T-helper 2 cell treated with Interferon-gamma antibody and Interleukin-4, amounts not matched to agents 5 μg/mL and 100 μg/mL, for 36 hours (primary cell): ENCODE data around the gene SERPINA12.

Source experiments
- DNase-seq: peaks from one replicate; pipeline ENCODE4 v3.0.0; 2021; ENCODE audit warnings: low spot score
- H3K27ac Mint-ChIP-seq: one replicate; pipeline ENCODE4 v1.8.0; 2021; ENCODE audit warnings: mild to moderate bottlenecking, mixed read lengths
- H3K27me3 Mint-ChIP-seq: one replicate; pipeline ENCODE4 v1.8.0; 2021; ENCODE audit warnings: low read depth, mixed read lengths
- H3K36me3 Mint-ChIP-seq: one replicate; pipeline ENCODE4 v1.8.0; 2021; ENCODE audit warnings: low read depth, mixed read lengths
- H3K4me1 Mint-ChIP-seq: one replicate; pipeline ENCODE4 v1.8.0; 2021; ENCODE audit warnings: low read depth, mixed read lengths
- H3K4me3 Mint-ChIP-seq: one replicate; pipeline ENCODE4 v1.8.0; 2022; ENCODE audit warnings: mild to moderate bottlenecking, moderate library complexity, mixed read lengths
- H3K9me3 Mint-ChIP-seq: one replicate; pipeline ENCODE4 v1.8.0; 2021; ENCODE audit warnings: mixed read lengths

The SERPINA12 gene

DNA sequence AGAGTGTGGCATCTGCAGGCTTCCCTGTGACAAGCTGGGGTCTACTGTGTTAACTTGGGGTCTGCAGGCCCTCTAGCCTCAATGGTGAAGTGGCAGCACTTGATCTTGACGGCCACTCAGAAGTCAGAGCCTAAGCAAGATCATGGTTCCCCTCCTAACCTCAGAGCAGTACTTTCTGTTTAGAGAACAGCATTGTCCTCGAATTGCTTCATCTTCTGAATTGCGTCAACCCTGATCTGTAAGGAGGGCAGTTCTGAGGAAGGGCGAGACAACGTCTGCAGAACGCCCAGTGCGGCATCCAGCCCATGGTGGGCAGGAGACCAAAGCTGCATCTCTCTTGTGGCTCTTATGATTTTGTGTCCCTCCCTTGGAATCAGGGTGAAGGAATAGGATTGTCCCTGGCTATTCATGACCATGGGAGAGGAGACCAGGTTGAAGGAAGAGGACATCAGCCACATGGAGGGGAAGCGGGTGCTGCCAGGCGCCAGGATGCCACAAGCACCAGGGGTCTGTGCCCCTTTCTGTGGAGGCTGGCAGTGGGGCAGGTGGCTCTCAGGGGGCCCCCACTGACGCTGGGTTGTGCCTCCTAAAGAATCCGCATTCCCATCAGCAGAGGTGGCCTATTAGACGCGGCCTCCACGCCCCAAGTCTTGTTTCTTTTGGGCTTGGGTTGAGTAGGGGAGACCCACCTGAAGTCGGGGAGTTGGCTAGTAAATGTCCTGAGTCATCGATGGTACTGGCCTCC is 35.4 kb downstream of the SERPINA12 start:
- H3K4me3 Mint-ChIP-seq, result no peak overlapping the region
- H3K36me3 Mint-ChIP-seq, result no peaks in the 10 kb centered on the region
- peaks cover 4% of the 10 kb centered on the region for H3K27me3 Mint-ChIP-seq
- H3K9me3 Mint-ChIP-seq, result peaks cover 11% of the 10 kb centered on the region
- H3K27ac Mint-ChIP-seq, result no peak overlapping the region
- no peak for DNase-seq
- H3K4me1 Mint-ChIP-seq, result no peaks in the 10 kb centered on the region

DNA sequence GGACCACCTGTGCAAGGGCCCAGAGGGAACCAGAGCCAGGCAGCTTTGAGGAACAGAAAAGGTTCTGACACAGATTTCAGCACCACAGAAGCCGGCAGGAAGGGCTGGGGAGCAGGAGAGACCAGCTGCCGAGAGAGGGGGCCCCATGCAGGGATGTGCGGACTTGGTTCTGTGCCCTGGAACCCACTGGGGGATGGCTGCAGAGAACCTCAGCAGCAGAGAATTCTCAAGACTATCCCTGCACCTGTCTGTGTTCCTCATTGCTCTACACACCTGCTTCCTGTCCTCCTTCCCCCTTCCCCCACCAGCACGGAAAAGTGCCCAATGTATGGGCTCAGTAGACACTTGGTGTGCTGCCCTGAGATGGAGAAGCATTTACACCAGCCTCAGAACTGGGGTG is 36.4 kb downstream of the SERPINA12 start:
- H3K4me1 Mint-ChIP-seq, result no peaks in the 10 kb centered on the region
- H3K9me3 Mint-ChIP-seq, result peaks cover under 1% of the 10 kb centered on the region
- no peak for DNase-seq
- H3K27me3 Mint-ChIP-seq, result peaks cover 2% of the 10 kb centered on the region
- H3K27ac Mint-ChIP-seq, result no peak overlapping the region
- no peak overlapping the region for H3K4me3 Mint-ChIP-seq
- H3K36me3 Mint-ChIP-seq, result no peaks in the 10 kb centered on the region

DNA sequence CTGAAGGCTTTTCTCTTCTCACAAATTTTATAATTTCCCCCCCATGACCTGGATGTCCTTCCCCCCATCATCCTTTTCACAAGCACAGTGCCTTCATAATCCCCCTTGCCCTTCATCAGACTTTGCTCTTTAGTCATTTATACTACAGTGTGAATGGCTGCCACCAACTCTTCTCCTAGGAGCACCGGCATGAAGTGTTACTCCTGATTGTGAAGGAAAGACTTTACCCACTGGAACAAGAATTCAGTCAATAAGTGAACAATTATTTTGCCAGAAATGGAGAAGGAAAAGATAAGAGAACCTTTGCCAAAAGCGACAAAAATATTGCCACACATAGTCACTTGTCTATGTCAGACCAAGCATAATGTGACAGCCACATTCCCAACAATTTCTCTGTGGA is 38.2 kb downstream of the SERPINA12 start:
- no peaks in the 10 kb centered on the region for H3K36me3 Mint-ChIP-seq
- no peak for DNase-seq

DNA sequence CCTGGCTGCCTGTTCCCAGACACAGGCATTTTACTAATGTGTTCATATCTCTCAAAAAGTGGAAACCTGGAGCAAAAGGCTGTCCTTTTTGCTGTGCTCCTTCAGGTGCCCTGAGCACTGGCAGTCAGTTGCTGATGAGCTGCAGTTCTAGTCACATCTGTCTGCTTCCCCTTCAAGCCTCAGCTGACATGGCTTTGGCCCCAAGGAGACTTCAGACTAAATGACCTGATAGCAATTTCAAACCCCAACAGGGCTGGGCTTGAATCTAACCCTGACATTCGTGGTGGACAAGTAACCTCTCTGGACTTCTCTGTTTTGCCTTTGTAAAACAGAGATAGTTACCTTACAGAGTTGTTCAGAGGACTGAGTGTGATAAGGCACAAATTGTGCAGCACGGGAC is 39.0 kb downstream of the SERPINA12 start:
- H3K27me3 Mint-ChIP-seq, result peaks cover 4% of the 10 kb centered on the region
- no peak overlapping the region for H3K27ac Mint-ChIP-seq
- DNase-seq, result no peak
- H3K9me3 Mint-ChIP-seq, result no peaks in the 10 kb centered on the region
- H3K4me1 Mint-ChIP-seq, result no peaks in the 10 kb centered on the region
- no peak overlapping the region for H3K4me3 Mint-ChIP-seq
- no peaks in the 10 kb centered on the region for H3K36me3 Mint-ChIP-seq

More for the DNA sequence above, 38.2 kb downstream of the SERPINA12 start:
- H3K4me1 Mint-ChIP-seq, result no peaks in the 10 kb centered on the region
- H3K27ac Mint-ChIP-seq, result no peak overlapping the region
- no peaks in the 10 kb centered on the region for H3K9me3 Mint-ChIP-seq
- no peak overlapping the region for H3K4me3 Mint-ChIP-seq
- peaks cover 4% of the 10 kb centered on the region for H3K27me3 Mint-ChIP-seq

DNA sequence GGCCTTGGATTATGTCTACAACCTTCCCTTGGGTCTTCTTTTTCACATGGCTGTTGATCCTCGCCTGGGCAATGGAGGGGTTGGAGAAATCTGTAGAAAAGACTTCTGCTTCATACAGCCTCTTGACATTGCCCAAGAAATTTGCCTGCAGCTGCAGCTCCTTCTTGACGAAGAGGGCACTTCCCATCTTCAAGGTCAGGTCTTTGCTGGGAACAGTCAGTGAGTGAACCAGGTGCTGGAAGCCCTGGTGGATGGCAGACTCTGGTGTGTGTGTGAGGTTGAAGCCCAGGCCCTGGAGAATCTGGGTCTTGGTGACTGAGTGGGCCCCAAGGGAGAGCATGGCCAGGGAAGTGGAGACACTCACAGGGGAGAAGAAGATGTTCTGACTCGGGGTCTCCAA is 40.0 kb downstream of the SERPINA12 start:
- no peaks in the 10 kb centered on the region for H3K4me1 Mint-ChIP-seq

DNA sequence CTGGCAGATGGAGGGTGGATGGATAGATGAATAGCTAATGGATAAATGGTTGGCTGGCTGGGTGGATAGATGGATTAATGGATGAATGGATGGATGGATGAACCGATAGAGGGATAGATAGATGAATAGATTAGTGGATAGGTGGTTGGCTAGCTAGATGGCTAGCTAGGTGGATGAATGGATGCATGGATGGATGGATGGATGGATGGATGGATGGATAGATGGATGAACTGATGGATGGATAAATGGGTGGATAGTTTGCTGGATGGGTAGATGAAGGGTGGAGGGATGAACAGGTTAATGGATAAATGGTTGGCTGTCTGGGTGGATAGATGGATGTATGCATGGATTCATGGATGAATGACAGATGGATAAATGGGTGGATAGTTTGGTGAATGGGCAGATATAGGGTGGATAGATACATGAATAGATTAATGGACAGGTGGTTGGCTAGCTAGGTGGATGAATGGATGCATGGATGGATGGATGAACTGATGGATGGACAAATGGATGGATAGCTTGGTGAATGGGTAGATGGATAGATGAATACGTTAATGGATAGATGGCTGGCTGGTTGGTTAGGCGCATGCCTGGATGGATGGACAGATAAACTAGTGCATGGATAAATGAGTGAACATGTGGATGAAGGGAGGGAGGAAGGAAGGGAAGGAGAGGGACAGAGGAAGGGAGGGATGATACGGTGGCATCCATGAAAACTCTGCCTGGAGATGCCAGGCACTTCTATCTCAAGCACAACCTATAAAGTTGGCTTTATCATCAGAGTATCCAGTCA is 41.3 kb downstream of the SERPINA12 start:
- DNase-seq, result no peak
- Mint-ChIP-seq H3K4me3 (no peak overlapping the region), H3K27me3 (peaks cover 4% of the 10 kb centered on the region), H3K36me3 (no peaks in the 10 kb centered on the region), H3K27ac (no peak overlapping the region), H3K4me1 (no peaks in the 10 kb centered on the region), H3K9me3 (no peaks in the 10 kb centered on the region)

More for the DNA sequence above, 40.0 kb downstream of the SERPINA12 start:
- H3K9me3 Mint-ChIP-seq, result no peaks in the 10 kb centered on the region
- peaks cover 4% of the 10 kb centered on the region for H3K27me3 Mint-ChIP-seq
- H3K27ac Mint-ChIP-seq, result no peak overlapping the region
- no peak overlapping the region for H3K4me3 Mint-ChIP-seq
- H3K36me3 Mint-ChIP-seq, result no peaks in the 10 kb centered on the region
- DNase-seq, result no peak

DNA sequence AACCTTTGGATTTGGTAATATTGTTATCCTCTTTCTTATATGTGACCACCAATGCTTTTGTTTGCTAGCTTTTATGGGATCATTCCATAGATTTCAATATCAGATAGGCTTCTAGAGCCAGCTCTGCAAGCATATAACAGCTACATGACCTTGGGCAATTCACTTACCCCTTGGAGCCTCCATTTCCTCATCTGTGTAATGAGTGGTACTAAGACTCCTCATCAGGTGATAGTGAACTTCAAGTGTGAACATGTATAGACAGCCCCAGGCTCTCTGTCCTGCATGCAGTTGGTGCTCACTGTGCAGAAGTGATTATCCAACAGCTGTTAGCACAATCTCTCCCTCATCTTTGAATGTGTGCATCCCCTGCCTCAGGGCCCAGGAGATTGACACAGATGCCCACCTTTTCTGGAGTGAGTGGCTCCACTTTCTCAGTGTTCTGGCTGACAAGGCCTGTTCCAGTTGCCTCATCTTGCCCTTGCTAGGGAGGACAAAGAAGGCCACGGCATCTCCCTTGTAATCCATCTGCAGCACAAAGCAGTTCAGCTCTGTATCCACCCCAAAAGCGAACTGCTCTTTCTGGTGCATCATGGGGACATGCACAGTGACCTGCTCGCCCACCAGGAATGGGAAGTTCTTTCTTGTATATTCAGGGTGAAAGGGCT is 42.4 kb downstream of the SERPINA12 start:
- no peak for DNase-seq
- H3K27ac Mint-ChIP-seq, result no peak overlapping the region
- H3K4me1 Mint-ChIP-seq, result no peaks in the 10 kb centered on the region
- no peaks in the 10 kb centered on the region for H3K36me3 Mint-ChIP-seq
- no peaks in the 10 kb centered on the region for H3K9me3 Mint-ChIP-seq
- no peak overlapping the region for H3K4me3 Mint-ChIP-seq
- H3K27me3 Mint-ChIP-seq, result peaks cover 4% of the 10 kb centered on the region

DNA sequence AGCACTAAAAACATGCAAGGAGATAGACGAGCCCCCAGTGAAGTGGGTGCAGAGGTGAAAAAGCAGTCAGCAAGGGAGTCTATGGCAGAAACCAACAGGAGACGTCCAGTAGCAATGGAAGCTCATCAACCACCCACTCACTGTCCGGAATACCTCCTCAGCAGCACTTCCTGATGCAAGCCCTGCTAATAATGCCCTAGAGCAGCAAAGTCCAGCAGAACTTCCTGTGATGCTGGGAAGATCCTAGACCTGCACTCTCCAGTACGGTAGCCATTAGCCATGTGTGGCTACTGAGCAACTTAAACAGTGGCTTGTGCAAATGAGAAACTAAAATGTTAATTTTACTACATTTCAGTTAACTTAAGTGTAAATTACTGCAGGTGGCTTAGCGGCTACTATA is 44.2 kb downstream of the SERPINA12 start:
- Mint-ChIP-seq H3K4me1 (peaks cover 2% of the 10 kb centered on the region), H3K36me3 (no peaks in the 10 kb centered on the region), H3K27me3 (peaks cover 4% of the 10 kb centered on the region), H3K4me3 (no peak overlapping the region), H3K27ac (no peak overlapping the region), H3K9me3 (no peaks in the 10 kb centered on the region)
- no peak for DNase-seq

DNA sequence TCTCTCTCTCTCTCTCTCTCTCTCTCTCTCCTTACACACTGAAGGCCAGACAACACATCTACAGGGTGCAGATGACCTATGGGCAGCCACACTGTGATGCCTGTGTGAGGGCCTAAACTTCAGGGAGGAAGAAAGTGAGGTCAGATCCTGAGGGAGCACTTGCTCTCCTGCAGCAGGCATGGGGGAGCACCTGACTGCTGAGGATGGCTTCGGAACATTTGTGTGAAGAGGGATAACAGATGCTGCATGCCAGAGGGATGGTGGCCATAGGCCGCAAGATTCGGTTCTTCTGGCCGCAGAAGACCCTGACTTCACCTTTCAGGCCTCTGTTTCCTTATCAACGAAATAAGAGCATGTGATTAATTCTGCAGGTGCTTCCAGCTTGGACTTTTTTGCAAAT is 45.0 kb downstream of the SERPINA12 start:
- Mint-ChIP-seq H3K4me3 (no peak overlapping the region), H3K9me3 (no peaks in the 10 kb centered on the region), H3K4me1 (peaks cover 2% of the 10 kb centered on the region), H3K27ac (no peak overlapping the region), H3K36me3 (no peaks in the 10 kb centered on the region), H3K27me3 (peaks cover 2% of the 10 kb centered on the region)
- no peak for DNase-seq

DNA sequence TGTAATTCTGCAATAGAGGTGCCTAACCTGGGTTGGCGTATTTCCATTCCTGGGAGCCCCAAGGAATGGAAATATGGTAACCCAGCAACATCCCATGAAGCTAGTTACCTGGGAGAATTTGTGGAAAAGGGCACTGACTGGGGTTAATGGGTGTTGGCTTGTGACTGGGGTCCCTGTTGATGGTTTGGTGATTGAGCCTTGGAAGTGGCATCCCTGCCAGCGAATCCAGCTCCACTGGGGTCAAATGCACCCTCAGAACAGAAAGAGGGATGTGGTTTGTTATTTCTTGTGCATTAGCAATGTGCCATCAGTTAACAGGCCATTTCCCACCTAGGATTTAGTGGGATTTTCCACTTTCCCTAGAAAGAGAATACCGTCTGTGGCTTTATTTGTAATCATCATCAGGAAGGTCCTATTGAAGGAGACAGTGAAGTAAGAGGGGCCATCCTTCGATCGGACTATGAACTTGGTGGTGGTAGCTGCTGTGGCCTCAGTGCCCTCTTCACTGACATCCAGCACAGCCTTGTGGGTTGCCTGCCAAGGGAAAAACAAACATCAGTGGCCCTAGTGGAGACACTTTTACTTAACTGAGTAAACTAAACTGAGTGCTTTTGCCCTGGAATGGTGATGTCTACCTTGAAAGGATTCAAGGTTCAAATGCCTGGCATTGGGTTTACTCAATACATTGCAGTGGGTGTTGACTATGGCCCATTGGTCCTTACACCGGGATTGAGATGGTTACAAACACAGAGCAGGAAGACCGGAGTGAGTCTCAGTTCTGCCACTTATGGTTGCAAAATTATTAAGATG is 46.3 kb downstream of the SERPINA12 start:
- Mint-ChIP-seq H3K27me3 (peaks cover 1% of the 10 kb centered on the region), H3K4me3 (no peak overlapping the region), H3K27ac (no peak overlapping the region), H3K36me3 (no peaks in the 10 kb centered on the region), H3K9me3 (no peaks in the 10 kb centered on the region), H3K4me1 (peaks cover 2% of the 10 kb centered on the region)
- no peak for DNase-seq

DNA sequence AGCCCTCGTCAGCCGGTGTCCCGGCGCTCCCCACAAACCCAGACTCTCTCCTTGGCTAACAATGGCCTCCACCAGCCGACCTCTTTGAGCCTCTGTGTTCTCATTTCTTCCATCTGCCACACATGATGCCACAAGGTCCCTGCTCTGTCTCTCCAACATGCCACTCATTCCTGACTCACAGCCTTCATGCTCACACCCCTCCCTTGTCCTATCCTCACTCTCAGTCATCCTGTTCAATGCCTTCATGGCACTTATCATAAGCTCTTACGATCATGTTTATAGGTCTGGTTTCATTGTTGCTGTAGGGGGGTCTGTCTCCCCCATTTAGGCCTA is 47.1 kb downstream of the SERPINA12 start:
- H3K27me3 Mint-ChIP-seq, result peaks cover 9% of the 10 kb centered on the region

DNA sequence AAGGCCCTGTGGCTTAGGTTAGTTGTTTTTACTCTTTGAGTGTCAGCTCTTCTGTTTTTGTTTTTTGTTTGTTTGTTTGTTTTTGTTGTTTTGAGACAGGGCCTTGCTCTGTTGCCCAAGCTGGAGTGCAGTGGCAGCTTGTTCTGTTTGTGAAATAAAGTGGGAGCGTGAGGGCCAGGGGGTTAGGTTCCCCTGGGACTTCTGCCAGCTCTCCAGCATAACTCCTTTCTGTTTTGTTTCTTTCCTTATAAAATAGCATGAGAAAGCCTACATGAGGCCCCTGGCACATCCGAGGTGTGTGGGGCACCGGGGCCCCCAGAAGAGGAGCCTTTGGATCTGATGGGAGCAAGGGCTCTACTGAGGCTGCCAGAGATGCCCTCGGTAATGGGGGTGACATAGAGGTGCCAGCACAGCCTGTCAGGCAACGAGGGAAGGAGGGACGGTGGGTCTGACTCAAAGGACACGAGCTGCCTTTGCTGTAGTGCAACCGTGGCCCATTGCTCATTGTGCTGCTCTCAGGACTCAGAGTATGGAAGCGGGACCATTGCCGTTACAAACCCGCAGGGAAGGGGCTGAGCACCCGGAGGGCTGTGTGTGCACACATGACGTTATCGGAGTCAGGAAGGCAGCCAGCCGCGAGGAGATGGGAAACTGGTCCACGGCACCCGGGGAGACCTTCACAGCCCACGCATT is 47.6 kb downstream of the SERPINA12 start:
- no peaks in the 10 kb centered on the region for H3K9me3 Mint-ChIP-seq
- no peak for DNase-seq
- no peaks in the 10 kb centered on the region for H3K36me3 Mint-ChIP-seq
- H3K4me3 Mint-ChIP-seq, result no peak overlapping the region
- H3K27ac Mint-ChIP-seq, result no peak overlapping the region
- H3K4me1 Mint-ChIP-seq, result peaks cover 2% of the 10 kb centered on the region
- peaks cover 9% of the 10 kb centered on the region for H3K27me3 Mint-ChIP-seq

More for the DNA sequence above, 47.1 kb downstream of the SERPINA12 start:
- Mint-ChIP-seq H3K4me3 (no peak overlapping the region), H3K27ac (no peak overlapping the region), H3K4me1 (peaks cover 2% of the 10 kb centered on the region), H3K9me3 (no peaks in the 10 kb centered on the region), H3K36me3 (no peaks in the 10 kb centered on the region)
- no peak for DNase-seq
